A549 (cell line): ENCODE results near the gene PDE4DIP.
"Not testable (repeated sequence)": the region's sequence is repeated elsewhere in the genome, so short reads cannot be mapped to it uniquely, and the experiment has no call there.

Experiments
- CHD4 ChIP-seq: fragments of 200-600 bp; sonication (generic); IDR thresholded peaks from 2 replicates; pipeline ENCODE4 v1.6.1; 2016; ENCODE audit warnings: antibody characterized with exemption, mild to moderate bottlenecking, borderline replicate concordance
- CTCF ChIP-seq: fragments of >200 bp; sonication (Bioruptor Twin); formaldehyde crosslinking; IDR thresholded peaks from 3 replicates; pipeline ENCODE4 v1.5.1; 2016
- EP300 ChIP-seq, 2 experiments: fragments of >200 bp; sonication (Bioruptor Twin); formaldehyde crosslinking; IDR thresholded peaks; 2 replicates in 1 of 2; 3 replicates in 1 of 2; pipeline ENCODE4 v1.6.1; 2016 to 2017
- HDAC2 ChIP-seq: fragments of 200-600 bp; sonication (generic); IDR thresholded peaks from 2 replicates; pipeline ENCODE4 v1.6.1; 2016
- KDM5A ChIP-seq: fragments of 200-600 bp; sonication (generic); IDR thresholded peaks from 2 replicates; pipeline ENCODE4 v1.6.1; 2016; ENCODE audit warnings: antibody characterized with exemption, mild to moderate bottlenecking
- NPAS2 ChIP-seq: fragments of 250-450 bp; sonication (Bioruptor Pico); IDR thresholded peaks from 2 replicates; pipeline ENCODE4 v1.8.0; 2022; ENCODE audit warnings: mild to moderate bottlenecking, moderate library complexity, borderline replicate concordance
- PHF8 ChIP-seq: fragments of 200-600 bp; sonication (generic); IDR thresholded peaks from 2 replicates; pipeline ENCODE4 v1.6.1; 2016; ENCODE audit warnings: low read depth, mild to moderate bottlenecking, antibody characterized with exemption, moderate library complexity, borderline replicate concordance
- POLR2A ChIP-seq: IDR thresholded peaks from 2 replicates; pipeline ENCODE4 v1.6.1; 2012; ENCODE audit warnings: mild to moderate bottlenecking, low read length
- RAD21 ChIP-seq, 2 experiments: fragments of >200 bp in 1 of 2; sonication (Bioruptor Twin) in 1 of 2; formaldehyde crosslinking in 1 of 2; IDR thresholded peaks in 1 of 2; conservative IDR thresholded peaks in 1 of 2; 2 replicates in 1 of 2; 3 replicates in 1 of 2; pipeline ENCODE4 v1.6.1; 2012 to 2018; ENCODE audit warnings: inconsistent platforms in 1 of 2
- RFX5 ChIP-seq: fragments of 450-650 bp; IDR thresholded peaks from 2 replicates; pipeline ENCODE4 v1.7.1; 2014; ENCODE audit warnings: antibody characterized with exemption, mild to moderate bottlenecking, moderate library complexity
- RNF2 ChIP-seq: fragments of 200-600 bp; sonication (generic); IDR thresholded peaks from 2 replicates; pipeline ENCODE4 v1.6.1; 2016; ENCODE audit warnings: low read depth, mild to moderate bottlenecking, antibody characterized with exemption, moderate library complexity, borderline replicate concordance
- SREBF2 ChIP-seq: fragments of 450-650 bp; IDR thresholded peaks from 2 replicates; pipeline ENCODE4 v1.6.1; 2014; ENCODE audit warnings: mild to moderate bottlenecking, moderate library complexity
- TF ChIP-seq, protein P1 (sequence below): IDR thresholded peaks from 2 replicates; pipeline ENCODE4 v1.6.1; 2012

DNA sequence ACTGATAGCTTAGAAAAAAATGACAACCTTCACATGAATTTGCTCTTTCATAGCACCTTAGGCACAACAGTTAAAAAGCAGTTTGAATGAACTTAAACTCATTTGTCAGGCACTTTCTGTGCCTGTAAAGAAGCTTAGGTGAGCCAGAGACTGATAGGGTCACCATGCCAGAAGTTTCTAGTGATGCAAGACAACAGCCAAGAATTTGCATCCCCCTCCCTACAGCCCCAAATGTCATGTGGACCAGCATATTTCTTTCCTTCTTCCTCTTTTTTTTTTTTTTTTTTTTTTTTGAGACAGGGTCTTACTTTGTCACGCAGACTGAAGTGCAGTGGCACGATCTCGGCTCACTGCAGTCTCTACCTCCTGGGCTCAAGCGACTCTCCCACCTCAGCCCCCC, 169.3 kb downstream of the PDE4DIP start:
- TF ChIP-seq RNF2; CTCF; NPAS2 (CRISPR knock-in tag); POLR2A; KDM5A; RAD21 (conservative IDR thresholded peaks at IDR 0.05 in 1 of 2, IDR thresholded peaks at IDR 0.05 in 1 of 2); EP300 (IDR thresholded peaks at IDR 0.05); SREBF2; HDAC2; PHF8; RFX5; CHD4: not testable (repeated sequence)
- TF ChIP-seq, protein P1, sequence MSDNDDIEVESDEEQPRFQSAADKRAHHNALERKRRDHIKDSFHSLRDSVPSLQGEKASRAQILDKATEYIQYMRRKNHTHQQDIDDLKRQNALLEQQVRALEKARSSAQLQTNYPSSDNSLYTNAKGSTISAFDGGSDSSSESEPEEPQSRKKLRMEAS = not testable (repeated sequence)
